ENCODE data around the gene MRPS2.
"Not testable (repeated sequence)": the region's sequence is repeated elsewhere in the genome, so short reads cannot be mapped to it uniquely, and the experiment has no call there.

The MRPS2 gene

GRCh38 chr9:135501261-135502167 lies 1.0 kb downstream of the MRPS2 start:
- peak; percentile 70 for DNase-seq

- DNase-seq = no peak
These were observed 1.8 kb downstream of the MRPS2 start for GRCh38 chr9:135502168-135502872.

- no peak for DNase-seq
These were observed 2.4 kb downstream of the MRPS2 start for GRCh38 chr9:135502873-135503321.

- DNase-seq = no peak
These were observed 3.1 kb downstream of the MRPS2 start for GRCh38 chr9:135503371-135504261.

GRCh38 chr9:135504262-135505243 lies 4.1 kb downstream of the MRPS2 start:
- peak; percentile 58 for DNase-seq

GRCh38 chr9:135505406-135506187 lies 5.1 kb downstream of the MRPS2 start:
- DNase-seq = no peak

GRCh38 chr9:135506327-135507103 lies 6.0 kb downstream of the MRPS2 start:
- DNase-seq = no peak

- DNase-seq = no peak
These were observed 6.9 kb downstream of the MRPS2 start for GRCh38 chr9:135507104-135508035.

- no peak for DNase-seq
These were observed 7.8 kb downstream of the MRPS2 start for GRCh38 chr9:135508211-135508820.

- DNase-seq = no peak
These were observed 9.0 kb downstream of the MRPS2 start for GRCh38 chr9:135509458-135509857.

GRCh38 chr9:135512241-135512603 lies 11.7 kb downstream of the MRPS2 start:
- DNase-seq = no peak

- DNase-seq = no peak
These were observed 12.4 kb downstream of the MRPS2 start for GRCh38 chr9:135512904-135513303.

GRCh38 chr9:135513351-135513846 lies 12.9 kb downstream of the MRPS2 start:
- DNase-seq = no peak

- not testable (repeated sequence) for DNase-seq
These were observed 13.4 kb downstream of the MRPS2 start for GRCh38 chr9:135513906-135514305.

- no peak for DNase-seq
These were observed 14.0 kb downstream of the MRPS2 start for GRCh38 chr9:135514342-135515082.

- no peak for DNase-seq
These were observed 14.8 kb downstream of the MRPS2 start for GRCh38 chr9:135515083-135515951.
